ENCODE results near the gene MAN1C1. TPM values are rescaled to one million over a fixed set of nuclear protein-coding genes. Genes with fewer than 3 reads are reported as not detected.

Gene MAN1C1
- total and polyA plus RNA-seq, 4 donors: 4.6 to 14.7 (median 13.1) TPM

- ATAC-seq (ENCODE audit: insufficient read depth, low FRiP score): no peak
- Histone ChIP-seq H3K9ac (ENCODE audit: insufficient read depth in 1 of 2, low read length in 2 of 2) (no peak overlapping the region), H3K27me3 (ENCODE audit: control insufficient read depth in 3 of 3, insufficient read depth in 3 of 3, low read length in 2 of 3) (no peaks in the 10 kb centered on the region), H3K36me3 (ENCODE audit: control insufficient read depth in 4 of 4, insufficient read depth in 4 of 4, low read length in 4 of 4) (no peaks in the 10 kb centered on the region), H3K27ac (ENCODE audit: low read depth in 1 of 2, low read length in 1 of 2) (no peak overlapping the region), H3K4me1 (ENCODE audit: control insufficient read depth in 5 of 5, insufficient read depth in 5 of 5, low read length in 5 of 5) (peaks cover 0 to 25% (median 13%) of the 10 kb centered on the region in 5 donors), H3K4me3 (no peak overlapping the region), H3K9me3 (ENCODE audit: control insufficient read depth in 4 of 4, insufficient read depth in 3 of 4, low read length in 3 of 4) (no peaks in the 10 kb centered on the region)
- WGBS, 2 donors: 88 to 96% methylated on average over 23 of the region's 23 CpGs
- no peak for DNase-seq
- TF ChIP-seq CTCF (IDR thresholded peaks at IDR 0.05; ENCODE audit: control extremely low read depth, extremely low read depth): no peak
Measured at GRCh38 chr1:25645637-25646400, 29.2 kb downstream of the MAN1C1 start.

- Histone ChIP-seq H3K27ac (ENCODE audit: low read depth in 1 of 2, low read length in 1 of 2) (no peak overlapping the region), H3K4me3 (no peak overlapping the region), H3K36me3 (ENCODE audit: control insufficient read depth in 4 of 4, insufficient read depth in 4 of 4, low read length in 4 of 4) (no peaks in the 10 kb centered on the region), H3K9ac (ENCODE audit: insufficient read depth in 1 of 2, low read length in 2 of 2) (no peak overlapping the region), H3K4me1 (ENCODE audit: control insufficient read depth in 5 of 5, insufficient read depth in 5 of 5, low read length in 5 of 5) (peaks cover 0 to 16% (median 13%) of the 10 kb centered on the region in 5 donors), H3K9me3 (ENCODE audit: control insufficient read depth in 4 of 4, insufficient read depth in 3 of 4, low read length in 3 of 4) (no peaks in the 10 kb centered on the region), H3K27me3 (ENCODE audit: control insufficient read depth in 3 of 3, insufficient read depth in 3 of 3, low read length in 2 of 3) (no peaks in the 10 kb centered on the region)
- DNase-seq (no peak), ATAC-seq (ENCODE audit: insufficient read depth, low FRiP score) (no peak)
- no peak for TF ChIP-seq CTCF (IDR thresholded peaks at IDR 0.05; ENCODE audit: control extremely low read depth, extremely low read depth)
- 96% methylated on average over 4 of the region's 4 CpGs for WGBS, 2 donors
Measured at GRCh38 chr1:25647106-25647505, 30.5 kb downstream of the MAN1C1 start.

- no peak overlapping the region for H3K27ac ChIP-seq (ENCODE audit: low read depth in 1 of 2, low read length in 1 of 2)
- no peak for TF ChIP-seq CTCF (IDR thresholded peaks at IDR 0.05; ENCODE audit: control extremely low read depth, extremely low read depth)
- no peak for DNase-seq
- no peak overlapping the region for H3K9ac ChIP-seq (ENCODE audit: insufficient read depth in 1 of 2, low read length in 2 of 2)
- WGBS, 2 donors: 94% methylated on average over 5 of the region's 5 CpGs
- H3K9me3 ChIP-seq (ENCODE audit: control insufficient read depth in 4 of 4, insufficient read depth in 3 of 4, low read length in 3 of 4): no peaks in the 10 kb centered on the region
- no peak for ATAC-seq (ENCODE audit: insufficient read depth, low FRiP score)
- H3K36me3 ChIP-seq (ENCODE audit: control insufficient read depth in 4 of 4, insufficient read depth in 4 of 4, low read length in 4 of 4): no peaks in the 10 kb centered on the region
- H3K4me1 ChIP-seq (ENCODE audit: control insufficient read depth in 5 of 5, insufficient read depth in 5 of 5, low read length in 5 of 5): peaks cover 0 to 14% (median 11%) of the 10 kb centered on the region in 5 donors
- no peak overlapping the region for H3K4me3 ChIP-seq
- no peaks in the 10 kb centered on the region for H3K27me3 ChIP-seq (ENCODE audit: control insufficient read depth in 3 of 3, insufficient read depth in 3 of 3, low read length in 2 of 3)
Measured at GRCh38 chr1:25647863-25648262, 31.3 kb downstream of the MAN1C1 start.
